GM19438 (cell line): Measurements from ENCODE around the gene TAPBP.

ENCODE experiments used
- ATAC-seq: cut with Tn5 transposase; IDR thresholded peaks from one replicate; pipeline ENCODE4 v1.9.1; 2021; ENCODE audit warnings: low read depth; ENCODE audit not compliant: unreplicated experiment

Gene TAPBP

GRCh38 chr6:33249732-33250630 is 63.9 kb downstream of the TAPBP start:
- ATAC-seq = no peak
